ENCODE data around the gene KIRREL1. TPM values are rescaled to one million over a fixed set of nuclear protein-coding genes. Genes with fewer than 3 reads are reported as not detected.

The KIRREL1 gene
- total RNA-seq, 1 donor from 2014 or later: not detected

GRCh38 chr1:158017800-158018595, 24.6 kb downstream of the KIRREL1 start:
- no peaks in the 10 kb centered on the region for H3K4me1 Mint-ChIP-seq (ENCODE audit: low read depth)
- peaks cover 9% of the 10 kb centered on the region for H3K27me3 Mint-ChIP-seq (ENCODE audit: insufficient read depth)
- no peak overlapping the region for H3K27ac Mint-ChIP-seq
- no peak for DNase-seq (ENCODE audit: low spot score)
- intact Hi-C loops (cut with micrococcal nuclease): no loop called here
- H3K4me3 Mint-ChIP-seq: no peak overlapping the region
- H3K9me3 Mint-ChIP-seq: no peaks in the 10 kb centered on the region
- no peaks in the 10 kb centered on the region for H3K36me3 Mint-ChIP-seq (ENCODE audit: low read depth)

GRCh38 chr1:158019171-158019868, 25.9 kb downstream of the KIRREL1 start:
- Mint-ChIP-seq H3K27me3 (ENCODE audit: insufficient read depth) (peaks cover 6% of the 10 kb centered on the region), H3K4me3 (no peak overlapping the region), H3K36me3 (ENCODE audit: low read depth) (no peaks in the 10 kb centered on the region), H3K9me3 (no peaks in the 10 kb centered on the region), H3K4me1 (ENCODE audit: low read depth) (no peaks in the 10 kb centered on the region), H3K27ac (no peak overlapping the region)
- no peak for DNase-seq (ENCODE audit: low spot score)
- intact Hi-C loops (cut with micrococcal nuclease): no loop called here

- H3K27ac Mint-ChIP-seq: no peak overlapping the region
- no peaks in the 10 kb centered on the region for H3K36me3 Mint-ChIP-seq (ENCODE audit: low read depth)
- H3K4me3 Mint-ChIP-seq: no peak overlapping the region
- no peaks in the 10 kb centered on the region for H3K4me1 Mint-ChIP-seq (ENCODE audit: low read depth)
- intact Hi-C loops (cut with micrococcal nuclease): no loop called here
- peaks cover 6% of the 10 kb centered on the region for H3K27me3 Mint-ChIP-seq (ENCODE audit: insufficient read depth)
- no peak for DNase-seq (ENCODE audit: low spot score)
- no peaks in the 10 kb centered on the region for H3K9me3 Mint-ChIP-seq
These were observed 26.9 kb downstream of the KIRREL1 start for GRCh38 chr1:158020259-158020885.

- no peak overlapping the region for H3K4me3 Mint-ChIP-seq
- H3K9me3 Mint-ChIP-seq: no peaks in the 10 kb centered on the region
- intact Hi-C loops (cut with micrococcal nuclease): no loop called here
- DNase-seq (ENCODE audit: low spot score): no peak
- no peaks in the 10 kb centered on the region for H3K4me1 Mint-ChIP-seq (ENCODE audit: low read depth)
- H3K27ac Mint-ChIP-seq: no peak overlapping the region
- H3K27me3 Mint-ChIP-seq (ENCODE audit: insufficient read depth): peaks cover 6% of the 10 kb centered on the region
- H3K36me3 Mint-ChIP-seq (ENCODE audit: low read depth): no peaks in the 10 kb centered on the region
These were observed 27.6 kb downstream of the KIRREL1 start for GRCh38 chr1:158020886-158021620.

- peaks cover 3% of the 10 kb centered on the region for H3K27me3 Mint-ChIP-seq (ENCODE audit: insufficient read depth)
- DNase-seq (ENCODE audit: low spot score): no peak
- H3K27ac Mint-ChIP-seq: no peak overlapping the region
- H3K9me3 Mint-ChIP-seq: no peaks in the 10 kb centered on the region
- H3K4me3 Mint-ChIP-seq: no peak overlapping the region
- no peaks in the 10 kb centered on the region for H3K4me1 Mint-ChIP-seq (ENCODE audit: low read depth)
- no peaks in the 10 kb centered on the region for H3K36me3 Mint-ChIP-seq (ENCODE audit: low read depth)
- intact Hi-C loops (cut with micrococcal nuclease): no loop called here
These were observed 28.3 kb downstream of the KIRREL1 start for GRCh38 chr1:158021721-158022120.

GRCh38 chr1:158022554-158023312, 29.3 kb downstream of the KIRREL1 start:
- no peak overlapping the region for H3K27ac Mint-ChIP-seq

GRCh38 chr1:158024737-158025136, 31.3 kb downstream of the KIRREL1 start:
- Mint-ChIP-seq H3K4me1 (ENCODE audit: low read depth) (no peaks in the 10 kb centered on the region), H3K36me3 (ENCODE audit: low read depth) (no peaks in the 10 kb centered on the region)
- DNase-seq (ENCODE audit: low spot score): no peak

More at GRCh38 chr1:158022554-158023312, 29.3 kb downstream of the KIRREL1 start:
- no peaks in the 10 kb centered on the region for H3K4me1 Mint-ChIP-seq (ENCODE audit: low read depth)
- peaks cover 3% of the 10 kb centered on the region for H3K27me3 Mint-ChIP-seq (ENCODE audit: insufficient read depth)
- no peaks in the 10 kb centered on the region for H3K9me3 Mint-ChIP-seq
- no peak for DNase-seq (ENCODE audit: low spot score)
- no peaks in the 10 kb centered on the region for H3K36me3 Mint-ChIP-seq (ENCODE audit: low read depth)
- intact Hi-C loops (cut with micrococcal nuclease): no loop called here
- no peak overlapping the region for H3K4me3 Mint-ChIP-seq

GRCh38 chr1:158025576-158026230, 32.3 kb downstream of the KIRREL1 start:
- no peaks in the 10 kb centered on the region for H3K4me1 Mint-ChIP-seq (ENCODE audit: low read depth)
- DNase-seq (ENCODE audit: low spot score): no peak
- no peaks in the 10 kb centered on the region for H3K27me3 Mint-ChIP-seq (ENCODE audit: insufficient read depth)
- no peaks in the 10 kb centered on the region for H3K36me3 Mint-ChIP-seq (ENCODE audit: low read depth)
- H3K4me3 Mint-ChIP-seq: no peak overlapping the region
- intact Hi-C loops (cut with micrococcal nuclease): no loop called here
- no peaks in the 10 kb centered on the region for H3K9me3 Mint-ChIP-seq
- no peak overlapping the region for H3K27ac Mint-ChIP-seq

More at GRCh38 chr1:158024737-158025136, 31.3 kb downstream of the KIRREL1 start:
- intact Hi-C loops (cut with micrococcal nuclease): no loop called here
- Mint-ChIP-seq H3K27me3 (ENCODE audit: insufficient read depth) (no peaks in the 10 kb centered on the region), H3K9me3 (no peaks in the 10 kb centered on the region), H3K27ac (no peak overlapping the region), H3K4me3 (no peak overlapping the region)

- Mint-ChIP-seq H3K4me1 (ENCODE audit: low read depth) (no peaks in the 10 kb centered on the region), H3K27me3 (ENCODE audit: insufficient read depth) (no peaks in the 10 kb centered on the region), H3K27ac (no peak overlapping the region), H3K9me3 (no peaks in the 10 kb centered on the region), H3K4me3 (no peak overlapping the region), H3K36me3 (ENCODE audit: low read depth) (no peaks in the 10 kb centered on the region)
- no peak for DNase-seq (ENCODE audit: low spot score)
- intact Hi-C loops (cut with micrococcal nuclease): no loop called here
These were observed 33.2 kb downstream of the KIRREL1 start for GRCh38 chr1:158026651-158027050.

- no peaks in the 10 kb centered on the region for H3K9me3 Mint-ChIP-seq
- intact Hi-C loops (cut with micrococcal nuclease): no loop called here
- no peaks in the 10 kb centered on the region for H3K36me3 Mint-ChIP-seq (ENCODE audit: low read depth)
- H3K27me3 Mint-ChIP-seq (ENCODE audit: insufficient read depth): no peaks in the 10 kb centered on the region
- H3K4me1 Mint-ChIP-seq (ENCODE audit: low read depth): no peaks in the 10 kb centered on the region
- no peak overlapping the region for H3K4me3 Mint-ChIP-seq
- DNase-seq (ENCODE audit: low spot score): no peak
- no peak overlapping the region for H3K27ac Mint-ChIP-seq
These were observed 34.1 kb downstream of the KIRREL1 start for GRCh38 chr1:158027508-158027907.

GRCh38 chr1:158028969-158029368, 35.5 kb downstream of the KIRREL1 start:
- Mint-ChIP-seq H3K36me3 (ENCODE audit: low read depth) (no peaks in the 10 kb centered on the region), H3K4me3 (no peak overlapping the region), H3K27me3 (ENCODE audit: insufficient read depth) (no peaks in the 10 kb centered on the region), H3K27ac (no peak overlapping the region), H3K9me3 (no peaks in the 10 kb centered on the region), H3K4me1 (ENCODE audit: low read depth) (no peaks in the 10 kb centered on the region)
- DNase-seq (ENCODE audit: low spot score): no peak
- intact Hi-C loops (cut with micrococcal nuclease): no loop called here

GRCh38 chr1:158035014-158035413, 41.6 kb downstream of the KIRREL1 start:
- H3K9me3 Mint-ChIP-seq: no peaks in the 10 kb centered on the region
- H3K36me3 Mint-ChIP-seq (ENCODE audit: low read depth): no peaks in the 10 kb centered on the region
- H3K4me1 Mint-ChIP-seq (ENCODE audit: low read depth): no peaks in the 10 kb centered on the region
- H3K27me3 Mint-ChIP-seq (ENCODE audit: insufficient read depth): peaks cover 2% of the 10 kb centered on the region
- DNase-seq (ENCODE audit: low spot score): no peak
- intact Hi-C loops (cut with micrococcal nuclease): no loop called here
- H3K27ac Mint-ChIP-seq: no peak overlapping the region
- H3K4me3 Mint-ChIP-seq: no peak overlapping the region
